ENCODE data around the gene SLC25A23.
"Not testable (repeated sequence)": the region's sequence is repeated elsewhere in the genome, so short reads cannot be mapped to it uniquely, and the experiment has no call there.

The SLC25A23 gene

GRCh38 chr19:6457958-6458694, 1.5 kb downstream of the SLC25A23 start:
- DNase-seq (ENCODE audit: low read depth in 2 of 2): no peak

- no peak for DNase-seq (ENCODE audit: low read depth in 2 of 2)
Measured at GRCh38 chr19:6455924-6456323, 3.7 kb downstream of the SLC25A23 start.

DNA sequence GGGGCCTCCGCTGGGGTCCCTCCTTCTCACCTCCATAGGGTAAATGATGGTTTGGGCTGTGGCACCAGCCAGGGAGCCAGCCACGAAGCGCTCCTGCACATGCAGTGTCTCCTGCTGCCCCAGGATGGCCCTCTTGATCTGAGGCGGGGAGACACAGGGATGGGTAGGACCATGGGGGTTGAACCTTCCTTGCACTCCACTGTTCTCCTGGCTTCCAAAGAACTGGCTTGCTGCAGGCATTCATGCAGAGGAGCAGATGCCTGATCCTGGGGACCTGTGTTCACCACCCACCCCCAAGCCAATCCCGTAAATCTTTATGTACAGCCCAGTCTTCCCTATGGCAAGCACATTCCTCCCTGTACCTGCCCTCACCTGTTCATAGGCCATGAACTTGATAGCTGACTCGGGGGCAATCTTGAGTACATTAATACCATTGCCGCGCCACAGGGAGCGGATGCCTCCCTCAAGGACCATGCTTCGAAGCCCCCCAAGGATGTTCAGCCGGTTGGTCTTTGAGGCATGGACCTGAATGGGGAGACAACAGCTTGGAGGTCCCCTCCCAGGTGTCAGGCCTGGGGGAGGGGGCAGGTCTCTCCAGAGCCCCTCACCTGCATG, 5.5 kb downstream of the SLC25A23 start:
- no peak for DNase-seq (ENCODE audit: low read depth in 2 of 2)

- no peak for DNase-seq (ENCODE audit: low read depth in 2 of 2)
Measured at GRCh38 chr19:6452899-6453298, 6.7 kb downstream of the SLC25A23 start.

- no peak for DNase-seq (ENCODE audit: low read depth in 2 of 2)
Measured at GRCh38 chr19:6452223-6452614, 7.4 kb downstream of the SLC25A23 start.

DNA sequence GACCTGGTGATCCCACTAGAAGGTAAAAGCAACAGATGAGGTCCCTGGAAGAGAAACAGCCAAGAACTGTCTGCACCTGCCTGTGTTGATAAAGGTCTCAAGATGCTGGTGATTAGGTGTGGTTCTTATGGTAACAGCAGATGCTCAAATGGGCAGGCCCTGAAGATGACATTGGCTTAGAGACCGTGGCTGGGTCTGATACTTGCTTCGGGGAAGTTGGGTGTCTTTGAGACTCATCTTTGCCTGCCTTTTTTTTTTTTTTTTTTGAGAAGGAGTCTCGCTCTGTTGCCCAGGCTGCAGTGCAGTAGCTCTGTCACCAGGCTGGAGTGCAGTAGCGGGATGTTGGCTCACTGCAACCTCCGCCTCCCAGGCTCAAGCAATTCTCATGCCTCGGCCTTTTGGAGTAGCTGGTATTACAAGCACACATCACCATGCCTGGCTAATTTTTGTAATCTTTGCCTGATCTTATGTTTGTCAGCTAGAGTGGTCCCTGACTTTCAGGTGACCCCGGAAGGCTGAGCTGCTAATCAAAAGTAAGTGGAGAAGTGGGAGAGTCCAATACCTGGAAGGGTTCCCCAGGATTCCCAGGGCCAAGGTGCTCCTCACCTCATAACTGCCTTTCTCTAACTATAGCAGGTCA, 7.9 kb downstream of the SLC25A23 start:
- no peak for DNase-seq (ENCODE audit: low read depth in 2 of 2)

- DNase-seq (ENCODE audit: low read depth in 2 of 2): no peak
Measured at GRCh38 chr19:6450166-6450565, 9.4 kb downstream of the SLC25A23 start.

DNA sequence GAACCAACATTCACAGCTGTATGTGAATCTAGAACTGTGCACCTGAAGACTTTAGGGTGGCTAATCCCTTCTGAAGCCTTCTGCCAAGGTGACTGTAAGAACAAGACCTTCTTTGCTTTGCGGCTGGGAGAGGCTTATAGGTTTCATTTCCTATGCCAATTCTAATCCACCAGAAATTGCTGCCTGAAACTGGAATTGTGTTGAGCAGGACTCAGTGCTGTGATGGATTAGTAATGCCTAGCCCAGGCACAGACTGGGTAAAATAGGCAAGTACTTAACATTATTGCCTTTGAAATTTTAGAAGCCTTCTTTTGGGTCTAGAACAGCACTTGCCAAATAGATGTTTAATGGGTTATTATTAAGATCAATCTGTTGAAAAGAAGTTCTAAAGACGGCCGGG, 11.5 kb downstream of the SLC25A23 start:
- no peak for DNase-seq (ENCODE audit: low read depth in 2 of 2)

- no peak for DNase-seq (ENCODE audit: low read depth in 2 of 2)
Measured at GRCh38 chr19:6446452-6446851, 13.1 kb downstream of the SLC25A23 start.

DNA sequence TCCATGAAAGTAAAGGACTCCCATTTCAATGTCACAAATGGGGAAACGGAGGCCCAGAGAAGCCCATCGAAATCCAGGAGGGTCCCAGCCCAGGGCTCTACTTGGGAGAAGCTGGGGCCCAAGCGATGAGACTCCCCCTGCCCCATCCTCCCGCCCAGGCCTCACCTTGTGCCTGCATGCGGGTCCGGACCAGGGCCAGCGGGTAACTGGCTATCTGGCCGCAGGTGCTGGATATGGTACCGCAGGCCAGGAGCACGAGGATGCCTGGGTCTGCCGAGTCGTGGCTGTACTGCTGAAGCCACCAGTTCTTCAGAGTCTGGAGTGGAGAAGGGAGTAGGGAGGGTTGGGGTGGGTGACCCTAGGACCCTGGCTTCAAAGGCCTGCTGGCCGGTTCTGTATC, 15.6 kb downstream of the SLC25A23 start:
- DNase-seq (ENCODE audit: low read depth in 2 of 2): no peak

DNA sequence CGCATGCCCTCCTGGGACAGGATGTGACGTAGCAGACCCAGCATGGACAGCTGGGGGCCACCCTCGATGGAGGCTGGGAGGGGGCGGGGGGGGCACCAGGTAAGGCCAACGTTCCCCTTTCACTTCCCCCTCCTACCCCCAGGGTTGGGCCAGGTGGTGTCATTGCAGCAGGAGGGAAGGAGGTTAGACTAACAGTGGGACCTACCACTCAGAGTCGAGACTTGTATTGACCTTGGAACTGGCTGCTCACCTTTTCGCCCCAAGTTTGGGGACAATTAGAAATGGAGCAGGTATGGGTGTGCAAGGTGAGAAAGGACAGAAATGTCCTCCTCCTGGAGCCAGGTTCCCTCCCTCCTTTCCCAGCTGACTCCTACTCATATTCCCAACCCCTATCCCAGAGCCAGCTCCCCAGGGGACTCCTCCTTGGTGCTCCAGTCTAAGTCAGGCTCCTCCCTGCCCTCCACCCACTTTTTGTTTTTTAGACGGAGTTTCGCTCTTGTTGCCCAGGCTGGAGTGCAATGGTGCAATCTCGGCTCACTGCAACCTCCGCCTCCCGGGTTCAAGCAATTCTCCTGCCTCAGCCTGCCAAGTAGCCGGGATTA, 17.4 kb downstream of the SLC25A23 start:
- DNase-seq (ENCODE audit: low read depth in 2 of 2): no peak

- DNase-seq (ENCODE audit: low read depth in 2 of 2): no peak
Measured at GRCh38 chr19:6440905-6441304, 18.7 kb downstream of the SLC25A23 start.

DNA sequence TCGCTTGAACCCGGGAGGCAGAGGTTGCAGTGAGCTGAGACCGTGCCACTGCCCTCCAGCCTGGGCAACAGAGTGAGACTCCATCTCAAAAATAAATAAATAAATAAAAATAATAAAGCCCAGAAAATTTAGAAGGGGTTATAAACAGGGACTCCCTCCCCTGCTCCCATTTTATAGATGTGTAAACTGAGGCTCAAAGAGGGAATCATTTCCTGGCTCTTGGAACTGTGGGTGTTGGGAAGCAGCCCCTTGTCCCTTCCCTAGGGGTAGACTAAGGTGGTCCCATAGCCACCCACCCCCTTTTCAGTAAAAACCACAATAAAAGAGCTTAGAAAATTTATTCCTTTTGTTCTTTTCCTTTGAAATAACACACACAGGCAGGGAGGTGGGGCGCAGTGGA, 19.8 kb downstream of the SLC25A23 start:
- no peak for DNase-seq (ENCODE audit: low read depth in 2 of 2)

- no peak for DNase-seq (ENCODE audit: low read depth in 2 of 2)
Measured at GRCh38 chr19:6433663-6434062, 25.9 kb downstream of the SLC25A23 start, which contains the start of gene SLC25A41. TSS of gene SLC25A41 (minus strand) at chr19:6433763. CDS start at chr19:6433693, 70 bp downstream.

- DNase-seq (ENCODE audit: low read depth in 2 of 2): no peak
Measured at GRCh38 chr19:6433165-6433564, 26.4 kb downstream of the SLC25A23 start.

GRCh38 chr19:6431891-6432290, 27.7 kb downstream of the SLC25A23 start:
- no peak for DNase-seq (ENCODE audit: low read depth in 2 of 2)

GRCh38 chr19:6429419-6430221, 30.0 kb downstream of the SLC25A23 start:
- DNase-seq (ENCODE audit: low read depth in 2 of 2): no peak

GRCh38 chr19:6428692-6429418, 30.7 kb downstream of the SLC25A23 start:
- not testable (repeated sequence) for DNase-seq (ENCODE audit: low read depth in 2 of 2)

- DNase-seq (ENCODE audit: low read depth in 2 of 2): no peak
Measured at GRCh38 chr19:6427131-6427530, 32.5 kb downstream of the SLC25A23 start.

DNA sequence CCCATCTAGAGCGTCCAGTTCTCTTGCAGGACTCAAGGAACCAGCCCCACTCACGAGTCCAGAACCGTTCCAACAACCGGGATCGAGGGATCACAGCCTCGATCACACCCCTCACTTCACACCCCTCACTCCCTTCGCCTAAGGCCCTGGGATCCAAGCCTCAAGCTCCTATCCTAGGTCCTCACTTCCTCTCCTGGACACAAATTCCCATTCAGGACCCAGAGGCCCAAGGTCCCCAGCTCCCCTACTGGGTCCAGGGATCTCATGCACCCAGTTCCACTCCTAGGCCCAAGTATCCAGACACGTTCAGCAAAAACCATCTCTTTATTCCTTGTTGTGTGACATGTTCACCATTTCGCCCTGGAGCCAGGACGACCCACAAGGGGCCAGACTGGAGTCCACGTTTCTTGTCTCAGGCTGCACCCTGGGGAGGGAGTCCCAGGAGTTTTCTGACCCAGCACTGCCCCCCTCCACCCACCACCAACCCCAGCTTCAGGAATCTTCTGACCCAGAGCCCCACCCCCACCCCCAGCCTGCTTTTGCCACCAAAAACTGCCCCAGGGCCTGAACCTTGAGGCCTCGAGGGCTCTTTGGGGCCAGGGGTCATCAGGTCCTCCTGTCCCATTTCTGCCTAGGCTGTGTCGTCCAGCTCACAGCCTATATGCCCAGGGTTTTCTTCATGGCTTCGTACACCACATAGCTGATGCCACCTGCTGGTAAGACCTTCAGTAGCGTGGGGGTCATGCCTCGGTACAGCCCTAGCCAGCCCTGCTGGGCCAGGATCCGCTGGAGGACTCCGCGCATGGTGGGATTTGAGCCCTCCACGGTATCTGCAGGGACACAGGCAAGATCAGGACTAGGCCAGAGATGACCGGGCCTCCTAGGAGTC, 33.6 kb downstream of the SLC25A23 start:
- DNase-seq (ENCODE audit: low read depth in 2 of 2): no peak
